Endodermal cell (in vitro differentiated cells): Measurements from ENCODE around the gene ASPSCR1. TPM values are rescaled to one million over a fixed set of nuclear protein-coding genes. Genes with fewer than 3 reads are reported as not detected.
A peak's percentile ranks its signal among the peaks of the same experiment; 100 is the strongest.

Experiments
- DNase-seq: peaks from one replicate; pipeline ENCODE4 v3.0.0-alpha.2; 2017
- H3K27ac ChIP-seq: 2 replicates; pipeline ENCODE4 v1.5.1; 2013; ENCODE audit warnings: mild to moderate bottlenecking, low read depth, low read length, moderate library complexity
- H3K27me3 ChIP-seq: 2 replicates; pipeline ENCODE4 v1.6.1; 2013; ENCODE audit warnings: mild to moderate bottlenecking, low read length, moderate library complexity; ENCODE audit not compliant: insufficient read depth, control insufficient read depth, poor library complexity, severe bottlenecking
- H3K36me3 ChIP-seq: 2 replicates; pipeline ENCODE4 v1.7.0; 2013; ENCODE audit warnings: mild to moderate bottlenecking, low read length, moderate library complexity; ENCODE audit not compliant: control insufficient read depth, insufficient read depth
- H3K4me1 ChIP-seq: one replicate; pipeline ENCODE4 v1.7.0; 2013; ENCODE audit warnings: low read length; ENCODE audit not compliant: control insufficient read depth, insufficient read depth
- H3K4me3 ChIP-seq: 2 replicates; pipeline ENCODE4 v1.5.1; 2013; ENCODE audit warnings: mild to moderate bottlenecking, low read length, moderate library complexity
- H3K9ac ChIP-seq: 2 replicates; pipeline ENCODE4 v1.6.1; 2013; ENCODE audit warnings: mild to moderate bottlenecking, low read length, moderate library complexity; ENCODE audit not compliant: poor library complexity, severe bottlenecking; ENCODE audit errors: extremely low read depth
- H3K9me3 ChIP-seq: 2 replicates; pipeline ENCODE4 v1.6.1; 2013; ENCODE audit warnings: mild to moderate bottlenecking, low read length, moderate library complexity; ENCODE audit not compliant: control insufficient read depth
- H3K27ac Mint-ChIP-seq: 2 replicates; pipeline ENCODE4 v1.8.0; 2020; ENCODE audit warnings: mixed read lengths
- H3K27me3 Mint-ChIP-seq: 2 replicates; pipeline ENCODE4 v1.8.0; 2021; ENCODE audit warnings: mild to moderate bottlenecking, mixed read lengths; ENCODE audit not compliant: insufficient read depth
- H3K36me3 Mint-ChIP-seq: 2 replicates; pipeline ENCODE4 v1.8.0; 2020; ENCODE audit warnings: low read depth, mixed read lengths
- H3K4me1 Mint-ChIP-seq: 2 replicates; pipeline ENCODE4 v1.8.0; 2020; ENCODE audit warnings: mixed read lengths
- H3K4me3 Mint-ChIP-seq: 2 replicates; pipeline ENCODE4 v1.8.0; 2020; ENCODE audit warnings: mild to moderate bottlenecking, moderate library complexity, mixed read lengths
- H3K9me3 Mint-ChIP-seq: 2 replicates; pipeline ENCODE4 v1.8.0; 2020; ENCODE audit warnings: mild to moderate bottlenecking, mixed read lengths
- CTCF ChIP-seq: fragments of 200-600 bp; sonication (generic); conservative IDR thresholded peaks from 2 replicates; pipeline ENCODE4 v1.5.0; 2021; ENCODE audit warnings: antibody characterized with exemption, mild to moderate bottlenecking
- WGBS, 2 experiments: methylation state at CpG; one replicate each; pipeline versions ENCODE4 v1.1.5 to v1.1.7; 2013; ENCODE audit warnings: missing lambda C conversion rate in 2 of 2, mixed read lengths in 1 of 2; ENCODE audit not compliant: insufficient coverage in 1 of 2, insufficient read length in 1 of 2; 5-methylcytosine and 5-hydroxymethylcytosine counted together
- total RNA-seq, 2 donors: library from RNA; stranded (reverse); fragmentation: NEBNext Ultra II Directional in 1 of 2; extraction: Animal tissue kit (Norgen Biotek cat#: 25700) in 1 of 2; gene quantifications; 2 replicates in 1 of 2; 3 replicates in 1 of 2; pipeline ENCODE4 v1.2.1, GENCODE V29; 2021

The ASPSCR1 gene
- total RNA-seq, 2 donors from 2014 or later, result 50.8 to 65.4 TPM

DNA sequence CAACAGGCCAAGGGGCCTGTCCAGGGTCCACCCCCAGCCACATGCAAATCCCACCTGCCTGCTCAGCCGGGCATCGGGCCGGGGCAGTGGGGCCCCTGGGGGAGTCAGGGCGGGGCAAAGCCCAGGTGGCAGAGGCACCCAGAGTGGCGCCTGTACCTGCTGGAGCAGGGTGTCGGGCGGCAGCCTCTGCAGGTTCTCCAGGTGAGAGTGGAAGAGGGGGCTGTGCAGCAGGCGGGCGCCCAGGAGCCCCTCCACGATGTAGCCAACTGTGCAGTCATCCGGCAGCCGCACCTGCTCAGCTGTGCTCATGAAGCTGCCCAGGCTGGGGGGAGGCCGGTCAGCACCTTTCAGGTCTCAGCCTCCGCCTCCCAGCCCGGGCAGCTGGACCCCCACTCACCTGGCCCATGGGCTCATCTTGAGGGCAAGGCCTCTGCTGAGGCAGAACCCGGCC is 72.1 kb downstream of the ASPSCR1 start:
- no peak for TF ChIP-seq CTCF
- Mint-ChIP-seq H3K9me3 (no peaks in the 10 kb centered on the region), H3K4me1 (peaks cover 4% of the 10 kb centered on the region), H3K4me3 (no peak overlapping the region), H3K27me3 (no peaks in the 10 kb centered on the region), H3K36me3 (peaks cover 11% of the 10 kb centered on the region), H3K27ac (no peak overlapping the region)
- H3K27me3 ChIP-seq, result no peaks in the 10 kb centered on the region
- H3K4me3 ChIP-seq, result no peak overlapping the region
- H3K9me3 ChIP-seq, result no peaks in the 10 kb centered on the region
- H3K36me3 ChIP-seq, result peaks cover 37% of the 10 kb centered on the region
- H3K9ac ChIP-seq, result no peak overlapping the region
- H3K27ac ChIP-seq, result no peak overlapping the region
- H3K4me1 ChIP-seq, result no peaks in the 10 kb centered on the region
- WGBS, 2 experiments, result 94 to 95% methylated on average over 9 to 16 of the region's 16 CpGs
- DNase-seq, result no peak

GRCh38 chr17:82050152-82050760 is 72.8 kb downstream of the ASPSCR1 start:
- WGBS, 2 experiments, result 93 to 97% methylated on average over 21 to 28 of the region's 28 CpGs
- Histone ChIP-seq H3K9me3 (no peaks in the 10 kb centered on the region), H3K27me3 (no peaks in the 10 kb centered on the region), H3K9ac (peak overlapping the region; percentile 44), H3K4me1 (no peaks in the 10 kb centered on the region), H3K4me3 (peak overlapping the region; percentile 82), H3K27ac (no peak overlapping the region), H3K36me3 (peaks cover 44% of the 10 kb centered on the region)
- peak overlapping the region; percentile 78 for H3K4me3 Mint-ChIP-seq
- H3K27ac Mint-ChIP-seq, result no peak overlapping the region
- H3K9me3 Mint-ChIP-seq, result no peaks in the 10 kb centered on the region
- H3K27me3 Mint-ChIP-seq, result no peaks in the 10 kb centered on the region
- H3K36me3 Mint-ChIP-seq, result peaks cover 15% of the 10 kb centered on the region
- peaks cover 4% of the 10 kb centered on the region for H3K4me1 Mint-ChIP-seq
- no peak for TF ChIP-seq CTCF
- no peak for DNase-seq

DNA sequence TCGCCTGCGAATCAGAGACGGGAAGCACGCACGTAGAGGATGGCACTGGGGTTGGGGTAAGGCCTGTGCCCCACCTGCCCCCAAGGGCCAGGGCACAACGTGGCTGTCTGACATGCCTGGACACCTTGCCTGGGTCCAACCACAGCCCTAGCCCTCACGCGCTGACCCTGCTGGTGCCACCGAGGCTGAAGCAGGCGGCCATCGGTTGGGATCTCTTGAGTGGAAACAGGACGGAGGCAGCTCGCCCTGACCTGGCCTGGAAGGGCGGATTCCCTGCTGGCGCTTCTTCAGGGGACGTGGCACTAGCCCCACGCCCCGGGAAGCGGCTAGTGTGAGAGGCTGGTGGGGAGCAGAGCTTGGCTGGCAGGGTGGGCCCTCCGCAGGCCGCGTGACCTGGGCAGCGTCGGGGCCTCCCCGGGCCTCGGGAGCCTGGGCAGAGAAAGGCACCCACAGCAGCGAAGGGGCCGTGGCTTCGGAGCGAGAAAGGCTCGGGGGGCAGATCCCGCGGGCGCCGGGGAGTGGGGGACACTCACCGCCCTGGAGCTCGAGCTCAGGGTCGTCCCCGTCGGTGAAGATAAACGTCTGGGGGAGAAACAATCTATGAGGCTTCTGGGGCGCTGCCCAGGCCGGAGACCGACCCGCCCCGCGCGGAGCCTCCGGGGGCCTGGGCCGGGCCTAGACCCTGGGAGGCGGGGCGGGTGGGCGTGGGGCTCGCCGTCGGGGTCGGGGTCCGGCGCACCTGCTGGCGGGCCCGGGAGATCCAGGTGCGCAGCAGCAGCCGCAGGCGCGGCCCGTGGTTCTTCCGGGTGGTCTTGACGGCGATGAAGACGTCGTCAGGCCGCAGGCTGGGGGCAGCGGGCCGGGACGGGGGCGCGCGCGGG is 73.6 kb downstream of the ASPSCR1 start:
- Mint-ChIP-seq H3K4me1 (peaks cover 4% of the 10 kb centered on the region), H3K4me3 (peak overlapping the region; percentile 78), H3K9me3 (no peaks in the 10 kb centered on the region), H3K36me3 (peaks cover 16% of the 10 kb centered on the region), H3K27me3 (no peaks in the 10 kb centered on the region), H3K27ac (no peak overlapping the region)
- Histone ChIP-seq H3K9me3 (no peaks in the 10 kb centered on the region), H3K4me3 (peak overlapping the region; percentile 82), H3K27me3 (no peaks in the 10 kb centered on the region), H3K9ac (peak overlapping the region; percentile 44), H3K4me1 (no peaks in the 10 kb centered on the region), H3K27ac (no peak overlapping the region), H3K36me3 (peaks cover 51% of the 10 kb centered on the region)
- WGBS, 2 experiments, result 21 to 38% methylated on average over 19 to 79 of the region's 79 CpGs
- no peak for TF ChIP-seq CTCF
- DNase-seq, result peak; percentile 73
